ENCODE measurements around the gene SCART1.
"Not testable (repeated sequence)": the region's sequence is repeated elsewhere in the genome, so short reads cannot be mapped to it uniquely, and the experiment has no call there.

Gene SCART1

DNA sequence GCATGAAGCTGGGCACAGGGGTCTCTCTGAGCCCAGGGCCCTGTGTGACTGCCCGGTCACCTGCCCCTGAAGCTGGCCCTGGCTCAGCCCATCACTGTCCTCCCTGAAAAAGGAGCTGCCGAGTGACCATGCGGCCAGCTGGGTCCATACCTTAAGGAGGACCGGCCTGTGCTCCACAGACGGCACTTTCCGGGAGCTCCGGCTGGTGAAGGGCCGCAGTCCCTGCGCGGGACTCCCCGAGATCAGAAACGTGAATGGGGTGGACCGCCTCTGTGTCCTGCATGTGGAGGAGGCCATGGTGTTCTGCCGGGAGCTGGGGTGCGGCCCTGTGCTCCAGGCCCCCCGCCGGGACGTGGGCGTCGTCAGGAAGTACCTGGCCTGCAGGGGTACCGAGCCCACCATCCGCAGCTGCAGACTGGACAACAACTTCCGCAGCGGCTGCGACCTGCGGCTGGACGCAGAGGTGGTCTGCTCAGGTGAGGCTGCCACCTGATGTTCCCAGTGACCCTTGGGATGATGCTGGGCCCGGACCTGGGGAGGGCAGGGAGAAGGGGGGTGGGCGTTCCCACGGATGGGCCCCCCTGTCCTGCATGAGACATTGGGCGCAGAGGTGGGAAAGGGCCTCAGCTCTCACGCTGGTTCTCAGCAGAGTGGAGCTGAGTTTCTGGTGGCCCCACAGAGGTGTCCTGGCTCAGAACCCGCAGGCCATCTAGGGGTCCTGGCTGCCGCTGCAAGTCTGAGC, 3.5 kb downstream of the SCART1 start:
- DNase-seq, result no peak

DNA sequence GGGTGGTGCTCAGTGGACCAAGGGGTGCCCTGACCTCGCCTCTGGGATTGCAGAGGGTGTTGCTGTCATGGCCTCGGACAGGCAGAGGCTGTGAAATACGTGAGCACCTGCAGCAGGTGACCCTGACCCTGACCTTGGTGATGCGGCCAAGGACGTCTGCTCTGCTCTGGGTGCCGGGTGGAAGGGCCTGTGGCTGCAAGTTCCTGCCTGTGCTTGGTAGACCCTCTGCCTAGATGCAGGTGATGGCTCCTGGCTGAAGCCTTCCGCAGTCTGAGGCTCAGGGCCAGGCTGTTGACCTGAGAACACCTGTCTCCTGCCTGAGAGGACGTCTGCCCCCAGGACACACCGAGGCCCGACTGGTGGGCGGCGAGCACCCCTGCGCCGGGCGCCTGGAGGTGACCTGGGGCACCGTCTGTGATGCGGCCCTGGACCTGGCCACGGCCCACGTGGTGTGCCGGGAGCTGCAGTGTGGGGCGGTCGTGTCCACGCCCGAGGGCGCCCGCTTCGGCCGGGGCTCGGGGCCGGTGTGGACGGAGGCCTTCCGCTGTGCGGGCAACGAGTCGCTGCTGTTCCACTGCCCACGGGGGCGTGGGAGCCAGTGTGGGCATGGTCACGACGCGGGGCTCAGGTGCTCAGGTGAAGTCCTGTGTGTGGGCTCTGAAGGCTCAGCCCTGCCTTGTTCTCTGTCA, 4.4 kb downstream of the SCART1 start:
- no peak for DNase-seq

DNA sequence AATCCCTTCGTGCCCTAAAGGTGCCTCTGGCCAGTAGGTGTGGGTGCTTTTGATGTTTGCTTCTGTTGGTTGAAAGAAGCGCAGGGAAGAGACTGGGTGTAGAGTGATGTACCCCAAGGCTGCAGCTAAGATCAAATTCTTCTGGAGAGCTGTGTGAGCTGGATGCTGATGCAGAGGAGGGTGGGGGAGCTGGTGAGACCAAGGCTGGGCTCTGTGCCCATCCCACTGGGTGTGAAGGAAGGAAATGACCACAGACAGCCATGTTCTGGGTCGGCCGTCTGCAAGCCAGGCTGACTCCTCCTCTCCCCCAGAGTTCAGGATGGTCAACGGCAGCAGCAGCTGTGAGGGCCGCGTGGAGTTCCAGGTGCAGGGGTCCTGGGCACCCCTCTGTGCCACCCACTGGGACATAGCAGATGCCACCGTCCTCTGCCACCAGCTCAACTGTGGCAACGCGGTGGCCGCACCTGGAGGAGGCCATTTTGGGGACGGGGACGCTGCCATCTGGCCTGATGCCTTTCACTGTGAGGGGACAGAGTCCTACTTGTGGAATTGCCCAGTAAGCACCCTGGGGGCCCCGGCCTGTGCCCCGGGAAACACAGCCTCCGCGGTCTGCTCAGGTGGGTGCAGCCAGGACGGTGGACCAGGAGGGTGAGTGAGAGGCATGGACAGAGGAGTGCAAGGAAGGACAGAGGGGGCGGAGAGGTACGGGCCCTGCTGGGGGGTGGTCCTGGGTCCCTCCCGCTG, 5.1 kb downstream of the SCART1 start:
- no peak for DNase-seq

DNA sequence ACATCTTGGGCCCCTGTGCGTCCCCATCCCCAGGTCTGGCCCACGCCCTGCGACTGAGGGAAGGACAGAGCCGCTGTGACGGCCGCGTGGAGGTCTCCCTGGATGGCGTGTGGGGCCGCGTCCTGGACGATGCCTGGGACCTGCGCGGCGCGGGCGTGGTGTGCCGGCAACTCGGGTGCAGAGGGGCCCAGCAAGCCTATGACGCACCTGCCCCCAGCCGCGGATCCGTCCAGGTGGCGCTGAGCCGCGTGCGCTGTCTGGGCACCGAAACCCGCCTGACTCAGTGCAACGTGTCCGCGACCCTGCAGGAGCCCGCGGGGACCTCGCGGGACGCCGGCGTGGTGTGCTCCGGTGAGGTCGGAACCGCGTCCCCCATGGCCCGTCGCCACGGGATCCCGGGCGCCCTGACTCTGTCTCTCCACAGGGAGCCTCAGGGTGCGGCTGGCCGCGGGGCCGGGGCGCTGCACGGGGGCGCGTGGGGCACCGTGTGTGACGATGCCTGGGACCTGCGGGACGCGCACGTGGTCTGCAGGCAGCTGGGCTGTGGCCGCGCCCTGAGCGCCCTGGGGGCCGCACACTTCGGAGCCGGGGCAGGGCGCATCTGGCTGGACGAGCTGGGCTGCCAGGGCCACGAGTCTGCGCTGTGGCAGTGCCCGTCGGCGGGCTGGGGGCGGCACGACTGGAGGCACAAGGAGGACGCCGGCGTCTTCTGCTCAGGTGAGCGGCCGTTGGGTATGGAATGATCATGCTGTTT, 5.9 kb downstream of the SCART1 start:
- DNase-seq, result no peak

DNA sequence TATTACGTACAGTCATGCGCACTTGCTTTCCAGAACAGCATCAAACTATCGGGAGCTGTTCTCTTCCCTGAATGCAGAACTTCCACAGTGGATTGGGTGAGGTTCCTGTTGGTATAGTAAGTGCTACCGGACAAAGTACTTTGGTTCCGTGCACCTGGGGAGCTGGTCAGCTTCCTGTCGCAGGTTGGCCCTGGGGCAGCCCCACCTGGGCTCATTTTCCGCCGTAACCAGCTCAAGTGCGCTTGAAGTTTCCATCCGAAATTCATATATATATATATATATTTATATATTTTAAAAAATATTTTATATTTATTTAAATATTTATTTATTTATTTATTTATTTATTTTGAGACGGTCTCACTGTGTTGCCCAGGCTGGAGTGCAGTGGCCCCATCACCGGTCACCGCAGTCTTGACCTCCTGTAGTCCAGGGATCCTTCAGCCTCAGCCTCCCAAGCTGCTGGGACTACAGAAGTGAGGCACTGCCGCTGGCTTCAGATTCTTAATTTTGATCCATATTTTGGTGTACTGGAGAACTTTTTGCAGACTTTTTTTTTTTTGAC, 6.5 kb downstream of the SCART1 start:
- no peak for DNase-seq

DNA sequence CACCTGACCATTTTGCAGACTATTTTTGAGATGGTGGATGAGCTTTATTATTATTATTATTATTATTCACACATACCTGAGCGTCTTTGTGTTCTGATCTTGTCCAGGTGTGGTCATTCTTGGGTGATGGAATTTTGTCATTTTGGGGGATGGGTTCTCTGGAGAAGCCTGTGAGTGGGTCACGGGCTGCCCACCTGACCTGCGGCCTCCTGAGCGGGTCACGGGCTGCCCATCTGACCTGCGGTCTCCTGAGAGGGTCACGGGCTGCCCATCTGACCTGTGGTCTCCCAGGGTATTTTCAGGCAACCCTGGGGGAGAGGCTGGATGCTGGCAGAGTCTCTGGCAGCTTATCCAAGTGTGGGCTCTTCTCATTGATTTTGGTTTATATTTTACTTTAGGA, 7.3 kb downstream of the SCART1 start:
- no peak for DNase-seq

DNA sequence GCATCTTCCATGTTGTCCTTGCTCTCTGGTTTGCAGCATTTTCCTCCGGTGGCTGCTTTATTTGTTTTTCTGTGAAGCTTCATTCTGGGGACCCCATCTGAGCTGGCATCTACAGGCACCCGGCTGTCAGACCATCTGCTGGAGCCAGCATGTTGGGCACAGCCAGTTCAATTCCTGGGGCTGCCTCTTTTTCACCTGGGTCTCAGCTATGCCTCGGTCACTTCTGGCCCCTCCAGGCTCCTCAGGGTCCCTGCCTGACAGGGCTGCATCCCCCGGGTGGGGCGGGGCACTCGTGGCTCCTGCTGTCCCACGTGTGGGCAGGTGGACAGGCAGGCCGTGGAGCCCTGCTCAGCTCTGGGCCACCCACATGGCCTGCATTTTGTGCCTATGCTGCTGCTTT, 8.1 kb downstream of the SCART1 start:
- DNase-seq, result no peak

DNA sequence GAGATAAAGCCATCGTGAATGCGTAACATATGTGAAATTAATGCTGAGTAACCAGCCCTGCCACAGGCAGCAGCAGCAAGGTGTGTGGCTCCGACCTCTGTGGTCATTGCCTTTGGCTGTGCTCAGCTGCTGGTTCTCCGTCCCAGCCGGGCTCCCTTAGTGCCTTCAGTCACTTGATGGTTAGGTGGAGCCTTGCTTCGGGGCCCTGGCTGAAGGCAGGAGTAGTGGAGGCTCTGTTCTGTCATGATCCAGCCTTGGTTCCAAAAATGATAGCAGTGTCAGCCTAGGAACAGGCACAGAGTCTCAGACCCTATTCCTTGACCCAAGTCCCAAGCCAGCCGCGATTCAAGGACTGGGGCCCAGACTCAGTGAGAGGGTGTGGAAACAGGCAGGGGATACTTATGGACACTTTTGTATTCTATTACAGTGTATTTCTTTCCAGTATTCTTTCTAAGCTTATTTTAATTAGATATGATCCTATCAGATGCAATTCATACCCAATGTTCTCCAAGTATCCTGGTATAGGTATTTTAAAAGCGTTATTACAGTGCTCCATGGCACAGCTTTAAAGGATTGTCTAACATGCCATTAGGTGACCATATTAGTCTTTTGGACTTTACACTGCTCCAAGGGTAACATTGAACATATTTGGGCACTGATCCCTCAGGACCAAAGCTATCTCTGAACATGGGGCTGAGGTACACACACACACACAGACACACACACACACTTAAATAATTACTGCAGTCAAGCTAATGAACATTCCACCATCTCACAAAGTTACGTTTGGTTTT, 9.0 kb downstream of the SCART1 start:
- no peak for DNase-seq

DNA sequence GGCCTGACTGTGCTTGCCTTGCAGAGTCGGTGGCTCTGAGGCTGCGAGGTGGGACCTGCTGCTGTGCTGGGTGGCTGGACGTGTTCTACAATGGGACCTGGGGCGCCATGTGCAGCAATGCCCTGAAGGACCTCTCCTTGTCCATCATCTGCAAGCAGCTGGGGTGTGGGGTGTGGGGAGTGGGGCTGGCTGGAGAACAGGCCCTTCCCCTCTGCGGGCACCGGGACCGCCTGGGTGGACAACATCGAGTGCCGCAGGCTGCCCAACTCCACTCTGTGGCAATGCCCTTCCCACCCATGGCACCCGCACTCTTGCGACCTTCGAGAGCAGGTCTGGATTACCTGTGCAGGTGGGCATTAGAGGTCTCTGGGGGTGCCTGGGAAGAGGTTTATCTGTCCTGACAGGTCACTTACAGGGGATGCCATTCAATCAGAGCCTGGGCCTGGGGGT, 10.9 kb downstream of the SCART1 start:
- DNase-seq, result no peak

DNA sequence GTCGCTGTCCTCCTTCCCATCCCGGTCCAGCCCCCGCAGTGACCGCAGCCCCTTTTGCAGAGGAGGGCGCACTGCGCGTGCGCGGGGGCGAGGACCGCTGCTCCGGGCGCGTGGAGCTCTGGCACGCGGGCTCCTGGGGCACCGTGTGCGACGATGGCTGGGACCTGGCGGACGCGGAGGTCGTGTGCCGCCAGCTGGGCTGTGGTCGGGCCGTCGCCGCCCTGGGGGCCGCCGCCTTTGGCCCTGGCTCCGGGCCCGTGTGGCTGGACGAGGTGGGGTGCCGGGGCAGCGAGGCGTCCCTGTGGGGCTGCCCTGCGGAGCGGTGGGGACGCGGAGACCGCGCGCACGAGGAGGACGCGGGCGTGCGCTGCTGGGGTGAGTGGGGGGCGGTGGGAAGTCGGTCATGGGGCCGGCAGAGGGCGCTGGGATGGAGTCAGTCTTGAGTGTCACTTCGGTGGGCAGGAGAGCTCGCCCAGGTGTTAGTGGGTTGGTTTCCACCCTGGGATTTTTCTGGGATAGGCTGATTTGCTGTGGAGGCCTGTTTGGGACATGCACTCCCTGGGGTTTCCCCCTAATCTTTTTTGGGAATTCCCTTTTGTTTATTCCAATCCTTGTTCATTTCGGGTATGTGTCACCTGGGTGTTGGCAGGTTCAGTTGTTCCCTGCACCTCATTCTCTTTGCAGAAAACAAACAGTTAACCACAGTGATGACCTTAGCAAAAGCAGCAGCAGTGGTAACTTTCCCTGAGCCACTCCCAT, 11.6 kb downstream of the SCART1 start:
- DNase-seq, result no peak

DNA sequence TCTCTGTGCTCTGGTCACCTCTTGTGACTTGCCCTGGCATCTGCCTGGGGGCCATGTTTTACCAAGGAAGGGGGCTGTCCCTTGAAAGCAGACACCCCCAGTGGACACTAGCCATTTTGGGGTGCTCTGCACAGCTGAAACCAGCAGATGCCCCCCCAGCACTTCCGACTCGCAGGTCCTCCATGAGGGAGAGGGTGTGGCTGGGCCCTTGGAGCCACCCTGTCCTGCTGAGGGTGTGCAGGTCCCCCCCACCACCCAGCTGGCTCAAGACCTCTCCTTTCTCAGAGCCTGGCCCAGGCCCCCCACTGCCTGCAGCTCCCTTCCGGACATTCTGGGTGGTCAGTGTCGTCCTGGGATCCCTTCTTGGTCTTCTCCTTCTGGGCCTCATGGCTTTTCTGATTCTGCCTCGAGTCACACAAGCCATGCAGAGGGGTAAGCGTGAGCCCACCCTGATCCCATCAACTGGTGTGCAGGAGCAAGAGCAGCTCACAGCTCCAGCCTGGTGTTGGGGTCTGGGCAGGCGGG, 12.3 kb downstream of the SCART1 start:
- DNase-seq, result no peak

DNA sequence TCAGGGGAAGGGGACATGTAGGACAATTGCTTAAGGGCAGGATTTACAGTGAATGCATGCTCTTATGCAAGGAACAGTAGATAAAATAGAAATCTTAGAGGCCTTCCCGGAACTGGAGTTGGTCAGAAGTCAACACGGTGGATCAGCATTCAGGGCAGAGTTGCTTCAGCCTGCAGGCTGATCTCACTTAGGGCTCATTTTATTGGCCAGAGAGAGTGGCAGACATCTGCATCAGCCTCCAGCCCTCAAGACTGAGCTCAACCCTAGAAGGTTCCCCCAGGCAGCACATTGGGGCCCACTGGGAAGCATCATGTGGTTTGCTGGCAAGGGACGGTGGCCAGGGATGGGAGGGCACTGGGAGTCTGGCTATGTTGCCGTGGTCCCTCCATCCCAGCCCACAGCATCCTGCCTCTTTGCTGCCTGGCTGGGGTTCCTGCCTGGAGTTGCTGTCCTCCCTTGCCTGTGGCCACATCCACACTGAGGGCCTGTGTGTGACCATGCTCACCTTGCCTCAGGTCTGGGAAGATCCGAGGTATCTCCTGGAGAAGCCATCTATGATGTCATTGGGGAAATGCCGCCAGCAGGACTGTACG, 13.0 kb downstream of the SCART1 start:
- no peak for DNase-seq

DNA sequence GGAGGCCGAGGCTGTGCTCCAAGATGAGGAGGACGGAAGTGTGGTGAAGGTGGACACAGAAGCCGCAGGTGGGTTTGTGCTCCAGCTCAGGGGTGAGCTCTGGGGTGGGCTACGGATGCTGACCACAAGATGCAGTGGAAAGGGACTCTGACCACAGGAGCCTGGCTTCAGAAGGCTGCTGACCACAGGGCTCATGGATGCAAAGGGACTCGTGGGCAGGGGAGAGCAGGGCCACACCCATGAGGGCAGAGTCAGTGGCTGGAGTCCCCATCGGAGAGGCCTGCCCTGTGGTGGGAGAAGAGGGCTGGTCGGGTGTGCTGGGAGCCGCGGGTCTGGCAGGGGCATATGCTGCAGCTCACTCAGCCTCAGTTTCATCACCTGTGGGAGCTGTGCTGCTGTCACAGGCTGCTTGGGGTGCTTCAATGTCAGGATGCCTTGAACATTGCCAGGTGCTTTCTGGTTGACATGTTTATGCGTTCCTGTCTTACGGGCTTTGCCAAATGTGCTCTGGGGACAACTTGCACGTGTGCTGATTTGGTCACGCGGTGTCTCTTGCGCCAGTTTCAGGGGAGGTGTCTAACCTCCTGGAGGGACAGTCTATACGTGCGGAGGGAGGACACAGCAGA, 13.7 kb downstream of the SCART1 start:
- DNase-seq, result no peak

DNA sequence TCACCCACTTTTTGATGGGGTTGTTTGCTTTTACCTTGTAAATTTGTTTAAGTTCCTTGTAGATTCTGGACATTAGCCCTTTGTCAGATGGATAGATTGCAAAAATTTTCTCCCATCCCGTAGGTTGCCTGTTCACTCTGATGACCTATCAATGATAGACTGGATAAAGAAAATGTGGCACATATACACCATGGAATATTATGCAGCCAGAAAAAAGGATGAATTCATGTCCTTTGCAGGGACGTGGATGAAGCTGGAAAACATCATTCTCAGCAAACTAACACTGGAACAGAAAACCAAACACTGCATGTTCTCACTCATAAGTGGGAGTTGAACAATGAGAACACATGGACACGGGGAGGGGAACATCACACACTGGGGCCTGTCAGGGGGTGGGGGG, 15.5 kb downstream of the SCART1 start:
- not testable (repeated sequence) for DNase-seq

DNA sequence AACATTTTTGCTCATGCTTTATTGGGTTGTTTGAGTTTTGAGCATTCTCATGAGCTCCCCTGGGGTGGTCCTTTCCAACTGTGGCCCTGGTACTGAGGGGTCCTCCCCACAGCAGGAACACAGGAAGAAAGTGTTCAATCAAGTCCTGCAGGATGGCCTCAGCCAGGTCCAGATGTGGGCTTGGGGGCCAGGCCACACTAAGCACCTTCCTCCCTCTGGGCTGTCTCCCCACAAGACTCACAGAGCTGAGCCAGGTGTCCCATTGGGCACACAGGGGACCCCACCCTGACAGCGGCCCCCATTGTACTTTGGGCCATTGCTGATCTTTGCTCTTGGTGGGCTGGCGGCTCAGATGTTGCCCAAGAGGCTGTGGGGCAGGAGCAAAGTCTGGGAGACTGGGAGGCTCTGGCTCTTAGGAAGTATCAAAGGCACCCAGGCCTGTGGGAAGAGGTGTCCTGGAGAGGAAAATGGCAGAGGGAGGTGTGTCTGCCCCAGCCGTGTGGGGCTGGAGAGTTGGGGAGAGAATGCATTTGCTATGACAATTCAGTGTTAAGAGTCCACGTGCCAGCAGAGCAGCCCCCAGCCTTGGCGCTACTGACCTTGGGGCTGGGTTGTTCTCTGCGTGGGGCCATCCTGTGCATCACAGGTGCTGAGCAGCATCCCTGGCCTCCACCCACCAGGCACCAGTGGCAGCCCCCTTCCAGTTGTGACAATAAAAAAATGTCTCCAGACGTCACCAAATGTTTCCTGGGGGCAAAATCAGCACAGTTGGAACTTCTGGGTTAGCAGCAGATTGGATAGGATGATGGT, 17.8 kb downstream of the SCART1 start:
- DNase-seq, result no peak

DNA sequence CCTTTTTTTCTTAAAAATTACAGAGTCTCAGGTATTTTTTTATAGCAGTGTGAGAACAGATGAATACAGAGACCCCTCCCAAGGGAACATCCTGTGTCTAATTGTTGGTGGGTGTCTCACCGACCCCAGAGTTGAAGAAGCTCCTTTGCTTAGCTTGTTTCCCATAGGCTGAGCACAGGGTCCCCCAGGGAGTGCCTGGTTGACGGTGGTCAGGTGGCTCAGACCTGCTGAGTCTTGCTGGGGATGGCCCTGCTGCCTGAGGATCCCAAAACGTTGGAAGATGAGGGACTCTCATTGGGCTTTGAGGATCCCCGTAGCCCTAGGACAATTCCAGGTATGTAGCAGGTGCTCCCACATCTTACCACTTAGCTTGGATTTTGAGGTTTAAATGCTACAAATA, 19.5 kb downstream of the SCART1 start:
- DNase-seq, result no peak

DNA sequence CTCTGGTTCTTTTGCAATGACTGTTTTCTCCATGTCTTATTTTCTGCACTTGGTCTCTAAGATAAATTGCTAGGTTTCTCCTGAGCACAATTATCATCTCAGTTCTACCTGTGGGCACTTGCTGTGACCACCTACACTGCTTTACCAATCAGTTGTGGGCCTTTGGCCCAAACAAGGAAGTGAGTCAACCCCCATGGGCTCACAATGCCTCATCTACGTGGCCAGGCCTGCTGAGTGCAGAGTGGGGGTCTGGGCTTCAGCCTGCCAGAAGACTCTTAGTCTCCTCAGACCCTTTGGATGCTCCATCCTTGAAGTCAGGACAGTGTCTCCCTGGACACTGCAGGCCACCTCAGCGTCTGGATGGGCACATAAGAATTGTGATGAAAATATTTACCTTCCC, 20.3 kb downstream of the SCART1 start:
- no peak for DNase-seq

DNA sequence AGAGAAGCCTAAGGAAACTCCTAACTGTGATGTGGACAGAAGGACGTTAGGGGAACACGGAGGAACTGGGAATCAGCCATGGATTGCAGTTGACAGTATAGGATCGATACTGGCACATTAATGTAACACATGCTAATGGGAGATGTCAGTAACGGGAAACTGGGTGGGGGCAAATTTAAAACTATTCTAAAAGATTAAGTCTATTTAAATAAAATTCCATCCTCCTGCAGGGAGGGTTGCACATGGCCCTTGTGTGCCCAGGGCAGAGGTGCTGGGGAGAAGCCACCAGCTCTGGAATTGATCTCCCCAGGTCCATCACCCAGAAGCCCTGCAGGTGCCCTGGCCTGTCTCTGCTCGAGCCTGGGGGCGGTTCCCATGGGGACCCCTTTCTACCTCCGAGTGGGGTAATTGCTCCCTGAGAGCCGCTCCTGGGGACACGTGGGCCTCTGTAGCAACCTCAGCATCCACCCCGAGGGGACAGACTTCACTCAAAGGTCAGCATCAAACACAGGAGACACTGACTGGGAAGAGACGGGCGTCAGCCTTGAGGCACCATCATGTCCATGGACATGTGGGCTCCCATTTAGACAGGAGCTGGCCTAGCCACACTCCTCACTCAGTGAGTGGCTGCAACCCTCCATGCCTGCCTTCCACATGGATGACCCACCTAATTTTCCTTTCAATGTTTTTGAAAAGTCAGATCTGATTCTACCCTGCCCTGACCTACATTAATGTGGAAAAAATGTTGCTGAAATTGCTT, 21.1 kb downstream of the SCART1 start:
- DNase-seq, result no peak

DNA sequence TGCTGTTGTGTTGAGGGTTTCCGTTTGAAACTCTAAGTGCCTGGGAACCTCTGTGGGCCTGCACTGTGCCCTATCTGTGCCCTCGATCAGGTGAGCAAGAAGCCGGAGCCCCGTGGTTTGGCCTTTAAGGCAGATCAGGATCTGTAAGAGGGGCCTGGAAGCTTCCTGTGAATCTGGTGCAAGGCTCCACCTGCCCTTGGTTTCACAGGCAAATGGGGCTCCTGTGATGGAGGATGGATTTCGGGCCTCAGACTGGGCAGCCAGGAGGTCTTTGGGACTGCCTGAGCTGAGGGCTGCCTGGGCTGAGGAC, 21.6 kb downstream of the SCART1 start:
- no peak for DNase-seq

All from NCI-H2081 (cell line).